Astrocyte of the cerebellum (primary cell): ENCODE data around the gene STK4.

ENCODE experiments used
- DNase-seq: peaks from one replicate; pipeline ENCODE4 v3.0.0-alpha.2; 2011; ENCODE audit warnings: low read depth
- H3K4me3 ChIP-seq: 2 replicates; pipeline ENCODE4 v1.5.1; 2011; ENCODE audit warnings: mild to moderate bottlenecking, low read depth, low read length, moderate library complexity
- in situ Hi-C: cut with HindIII; loops from 2 replicates; pipeline ENCODE4 v1.10.0; 2017; ENCODE audit warnings: low sequenced_read_pairs
- TF ChIP-seq, protein P1 (sequence below): IDR thresholded peaks from 2 replicates; pipeline ENCODE4 v1.5.1; 2012; ENCODE audit warnings: low read length, low read depth, moderate library complexity, mild to moderate bottlenecking; ENCODE audit errors: missing control alignments

Gene STK4

DNA sequence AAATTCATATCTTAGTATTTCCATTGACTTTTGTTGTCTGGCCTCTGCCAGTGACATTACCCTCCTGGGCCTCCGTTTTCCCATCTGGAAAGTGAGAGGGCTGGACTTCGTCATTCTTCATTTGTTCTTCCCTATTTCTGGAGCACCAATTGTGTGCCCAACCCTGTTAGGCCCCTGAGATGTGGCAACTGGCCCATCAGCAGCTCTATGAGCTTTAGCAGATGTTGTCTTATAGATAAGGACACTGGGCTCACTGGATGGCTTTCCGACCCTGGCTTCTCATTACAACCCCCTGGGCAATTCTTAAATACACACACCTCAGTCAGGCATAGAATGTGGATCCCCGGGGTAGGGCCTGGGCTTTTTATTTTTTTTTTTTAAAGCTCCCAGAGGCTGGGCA, 41.8 kb upstream of the STK4 start:
- no peak for DNase-seq
- no peak overlapping the region for H3K4me3 ChIP-seq

GRCh38 chr20:44928595-44928994, 37.7 kb upstream of the STK4 start:
- no peak for DNase-seq
- H3K4me3 ChIP-seq: no peak overlapping the region
- TF ChIP-seq, protein P1, sequence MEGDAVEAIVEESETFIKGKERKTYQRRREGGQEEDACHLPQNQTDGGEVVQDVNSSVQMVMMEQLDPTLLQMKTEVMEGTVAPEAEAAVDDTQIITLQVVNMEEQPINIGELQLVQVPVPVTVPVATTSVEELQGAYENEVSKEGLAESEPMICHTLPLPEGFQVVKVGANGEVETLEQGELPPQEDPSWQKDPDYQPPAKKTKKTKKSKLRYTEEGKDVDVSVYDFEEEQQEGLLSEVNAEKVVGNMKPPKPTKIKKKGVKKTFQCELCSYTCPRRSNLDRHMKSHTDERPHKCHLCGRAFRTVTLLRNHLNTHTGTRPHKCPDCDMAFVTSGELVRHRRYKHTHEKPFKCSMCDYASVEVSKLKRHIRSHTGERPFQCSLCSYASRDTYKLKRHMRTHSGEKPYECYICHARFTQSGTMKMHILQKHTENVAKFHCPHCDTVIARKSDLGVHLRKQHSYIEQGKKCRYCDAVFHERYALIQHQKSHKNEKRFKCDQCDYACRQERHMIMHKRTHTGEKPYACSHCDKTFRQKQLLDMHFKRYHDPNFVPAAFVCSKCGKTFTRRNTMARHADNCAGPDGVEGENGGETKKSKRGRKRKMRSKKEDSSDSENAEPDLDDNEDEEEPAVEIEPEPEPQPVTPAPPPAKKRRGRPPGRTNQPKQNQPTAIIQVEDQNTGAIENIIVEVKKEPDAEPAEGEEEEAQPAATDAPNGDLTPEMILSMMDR: no peak
- in situ Hi-C loops: no loop called here

More for the DNA sequence above, 41.8 kb upstream of the STK4 start:
- in situ Hi-C loops: no loop called here
- TF ChIP-seq, protein P1: no peak

DNA sequence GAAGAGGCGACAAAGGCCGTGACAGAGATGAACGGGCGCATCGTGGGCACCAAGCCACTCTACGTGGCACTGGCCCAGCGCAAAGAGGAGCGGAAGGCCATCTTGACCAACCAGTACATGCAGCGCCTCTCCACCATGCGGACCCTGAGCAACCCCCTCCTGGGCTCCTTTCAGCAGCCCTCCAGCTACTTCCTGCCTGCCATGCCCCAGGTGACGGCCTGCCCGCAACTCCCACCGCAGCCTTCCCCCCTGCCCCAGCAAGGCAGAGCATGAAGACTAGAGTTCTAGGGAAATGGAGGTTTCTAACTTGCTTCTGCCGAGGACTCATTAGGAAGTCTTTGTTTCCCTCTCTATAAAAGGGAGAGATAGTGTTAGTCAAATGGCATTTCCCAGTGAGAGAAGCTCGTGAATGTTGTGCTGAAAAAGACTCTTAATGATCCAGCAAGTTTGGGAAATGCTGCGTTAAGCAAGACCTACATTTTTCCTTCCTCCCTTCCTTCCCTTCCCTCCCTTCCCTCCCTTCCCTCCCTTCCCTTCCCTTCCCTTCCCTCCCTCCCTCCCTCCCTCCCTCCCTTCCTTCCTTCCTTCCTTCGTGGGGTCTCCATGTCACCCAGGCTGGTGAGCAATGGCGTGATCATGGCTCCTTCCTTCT, 35.7 kb upstream of the STK4 start:
- no peak for DNase-seq
- TF ChIP-seq, protein P1: no peak
- no peak overlapping the region for H3K4me3 ChIP-seq
- in situ Hi-C loops: no loop called here

DNA sequence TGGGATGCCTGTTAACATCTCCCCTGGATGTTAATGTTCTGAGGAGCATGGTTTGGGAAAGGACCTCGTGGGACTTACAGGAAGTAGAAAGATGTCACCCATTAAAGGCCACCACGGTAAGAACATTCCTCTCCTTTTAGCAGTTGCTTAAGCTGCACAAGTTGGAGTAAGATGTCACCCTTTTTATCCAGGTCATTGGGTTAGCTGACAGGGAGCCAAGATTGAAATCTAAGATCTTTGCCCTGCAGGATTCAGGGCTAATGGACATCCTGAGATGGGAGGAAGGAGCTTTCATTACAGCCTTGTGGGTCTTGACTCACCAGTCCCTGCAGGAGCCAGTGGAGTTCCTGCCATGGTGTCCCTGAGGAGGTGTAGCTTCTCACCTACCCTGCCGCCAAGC, 34.4 kb upstream of the STK4 start:
- TF ChIP-seq, protein P1: no peak
- in situ Hi-C loops: no loop called here
- H3K4me3 ChIP-seq: no peak overlapping the region
- no peak for DNase-seq

- TF ChIP-seq, protein P1: no peak
- no peak overlapping the region for H3K4me3 ChIP-seq
- in situ Hi-C loops: no loop called here
- no peak for DNase-seq
Measured at GRCh38 chr20:44932916-44933315, 33.4 kb upstream of the STK4 start.

GRCh38 chr20:44936510-44936909, 29.8 kb upstream of the STK4 start:
- in situ Hi-C loops: no loop called here
- no peak overlapping the region for H3K4me3 ChIP-seq
- TF ChIP-seq, protein P1: no peak
- DNase-seq: no peak
